ENCODE measurements around the gene NCK2.
"Not testable (repeated sequence)": the region's sequence is repeated elsewhere in the genome, so short reads cannot be mapped to it uniquely, and the experiment has no call there.

Gene NCK2

GRCh38 chr2:105756865-105757264 is 12.2 kb downstream of the NCK2 start:
- not testable (repeated sequence) for FAIRE-seq

- no peak for FAIRE-seq
Measured at GRCh38 chr2:105757433-105757832, 12.7 kb downstream of the NCK2 start.

DNA sequence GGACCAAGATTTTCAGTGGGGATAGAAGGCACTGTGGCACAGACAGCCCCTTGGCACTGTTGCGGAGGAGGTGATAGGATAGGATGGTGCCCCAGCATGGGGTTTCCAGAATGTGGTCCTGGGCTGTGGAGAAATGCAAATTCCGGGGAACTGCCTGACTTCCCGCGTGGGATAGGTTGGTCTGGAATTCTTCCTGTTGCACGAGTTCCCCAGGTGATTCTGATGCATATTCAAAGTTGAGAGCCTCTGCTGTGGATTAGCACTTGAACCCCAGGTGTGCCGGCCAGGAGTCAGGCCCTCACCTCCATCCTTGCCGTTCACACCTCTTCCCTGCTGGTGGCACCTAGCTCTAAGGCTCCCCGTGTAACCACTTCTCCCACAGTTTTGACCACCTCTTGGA is 15.5 kb downstream of the NCK2 start:
- FAIRE-seq: no peak

GRCh38 chr2:105760639-105761337 is 16.1 kb downstream of the NCK2 start:
- FAIRE-seq: no peak

- FAIRE-seq: no peak
Measured at GRCh38 chr2:105761931-105762515, 17.3 kb downstream of the NCK2 start.

- FAIRE-seq: no peak
Measured at GRCh38 chr2:105763076-105763475, 18.4 kb downstream of the NCK2 start.

- FAIRE-seq: no peak
Measured at GRCh38 chr2:105764059-105764458, 19.3 kb downstream of the NCK2 start.

GRCh38 chr2:105765415-105766299 is 20.9 kb downstream of the NCK2 start:
- FAIRE-seq: no peak

GRCh38 chr2:105766300-105766866 is 21.7 kb downstream of the NCK2 start:
- no peak for FAIRE-seq

- FAIRE-seq: no peak
Measured at GRCh38 chr2:105768176-105768575, 23.5 kb downstream of the NCK2 start.

DNA sequence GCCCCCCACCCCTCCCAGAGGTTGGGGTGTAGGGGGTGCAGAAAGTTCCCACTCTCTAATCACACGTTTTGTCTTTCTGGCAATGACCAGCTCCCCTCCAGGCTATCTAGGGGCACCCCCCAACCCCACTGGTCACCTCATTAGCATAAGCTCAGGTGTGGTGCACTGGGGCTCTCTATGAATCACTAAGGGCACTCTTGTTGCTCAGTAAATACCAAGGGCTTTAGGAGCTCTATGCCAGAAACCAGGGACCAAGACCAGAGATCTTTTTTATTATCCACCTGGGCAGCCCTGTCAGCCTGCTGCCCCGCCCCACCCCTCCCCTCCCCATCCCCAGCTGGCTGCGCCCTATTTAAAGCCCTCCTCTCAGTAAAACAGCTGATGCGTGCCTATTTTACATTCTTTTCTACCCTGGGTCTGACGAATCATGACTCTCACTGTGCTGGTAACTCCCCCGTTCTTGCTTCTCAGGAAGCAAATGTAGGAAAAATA is 24.3 kb downstream of the NCK2 start:
- FAIRE-seq: no peak

DNA sequence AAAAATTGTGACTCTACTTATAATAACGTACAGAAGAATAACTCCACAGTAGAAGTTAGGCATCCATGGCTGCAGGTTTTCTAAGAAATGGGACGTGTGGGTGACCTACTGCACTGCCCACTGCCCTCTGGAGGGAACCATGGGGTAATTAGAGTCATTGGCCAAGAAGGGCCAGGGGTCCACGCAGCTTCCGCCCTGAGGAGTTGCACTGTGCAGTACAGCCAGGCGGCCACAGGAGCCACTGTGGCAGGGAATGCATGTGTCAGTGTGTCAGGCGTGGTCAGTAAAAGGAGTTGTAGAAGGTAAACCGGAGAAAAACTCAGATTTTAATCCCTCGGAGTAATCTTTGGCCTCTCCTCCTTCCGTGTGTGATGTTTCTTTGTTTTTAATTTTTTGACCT is 24.8 kb downstream of the NCK2 start:
- FAIRE-seq: no peak

- FAIRE-seq: no peak
Measured at GRCh38 chr2:105770149-105770548, 25.4 kb downstream of the NCK2 start.

GRCh38 chr2:105771291-105771690 is 26.6 kb downstream of the NCK2 start:
- FAIRE-seq: not testable (repeated sequence)

GRCh38 chr2:105771836-105772235 is 27.1 kb downstream of the NCK2 start:
- FAIRE-seq: no peak

- FAIRE-seq: no peak
Measured at GRCh38 chr2:105772362-105772761, 27.6 kb downstream of the NCK2 start.

GRCh38 chr2:105773568-105773967 is 28.9 kb downstream of the NCK2 start:
- no peak for FAIRE-seq

GRCh38 chr2:105774781-105775337 is 30.1 kb downstream of the NCK2 start:
- no peak for FAIRE-seq

DNA sequence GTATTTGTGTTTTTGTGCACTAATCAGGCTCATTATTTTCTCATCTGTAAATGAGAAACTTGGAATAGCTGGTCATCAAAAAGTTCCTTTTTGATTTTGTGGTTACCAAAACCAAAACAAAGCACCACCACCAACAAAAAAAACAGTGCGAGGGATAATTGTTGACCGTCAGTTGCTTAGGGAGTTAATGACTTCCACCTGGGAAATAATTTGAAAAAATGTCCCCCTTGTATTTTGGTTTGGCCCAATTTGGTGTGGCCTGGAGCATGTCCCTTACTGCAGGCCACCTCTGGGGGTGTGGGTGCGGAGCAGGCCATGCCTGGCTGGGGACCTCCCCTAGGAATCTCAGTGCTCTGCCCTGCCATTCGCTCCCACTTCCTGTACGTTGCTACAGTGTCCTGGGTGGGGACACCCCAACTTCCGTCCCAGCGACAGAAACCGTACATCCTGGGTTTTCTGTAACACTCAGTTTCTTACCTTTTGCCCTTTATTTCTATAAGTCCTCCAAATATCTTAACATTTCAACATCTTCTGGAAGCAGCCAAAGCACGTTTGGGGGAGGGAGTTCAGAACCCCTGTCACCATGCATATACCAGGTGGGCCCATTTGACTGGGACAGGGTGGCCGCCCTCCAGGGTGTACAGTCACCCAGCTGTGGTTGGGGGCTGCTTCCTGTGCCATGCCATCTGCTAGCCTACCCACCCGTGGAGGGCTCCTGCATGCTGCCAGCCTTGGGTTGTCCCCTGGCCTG is 31.3 kb downstream of the NCK2 start:
- FAIRE-seq: no peak

DNA sequence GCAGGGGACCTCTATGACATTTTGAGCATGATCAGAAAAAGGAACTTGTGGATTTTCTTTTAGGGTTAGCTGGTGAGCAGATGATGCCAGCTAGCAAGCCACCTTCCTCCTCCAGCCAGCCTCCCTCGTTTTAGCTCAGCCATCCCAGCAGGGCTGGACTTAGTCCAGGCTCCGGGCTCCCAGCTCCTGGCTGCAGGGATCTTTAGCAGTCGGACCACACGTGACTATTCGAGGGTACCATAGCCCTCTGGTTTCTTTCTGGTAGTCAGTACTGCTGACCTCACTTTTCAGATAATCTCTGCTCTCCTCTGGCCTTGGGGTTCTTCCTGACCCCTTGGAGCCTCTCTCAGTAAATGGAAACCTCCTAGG is 31.8 kb downstream of the NCK2 start:
- FAIRE-seq: no peak

GRCh38 chr2:105777031-105777482 is 32.3 kb downstream of the NCK2 start:
- no peak for FAIRE-seq

GRCh38 chr2:105777506-105778055 is 32.9 kb downstream of the NCK2 start:
- no peak for FAIRE-seq

Data from colon (tissue), 2 donors.